HEK293 (cell line): ENCODE results near the gene BRD1.

Experiments
- CTCF ChIA-PET: fragments of 350-600 bp; formaldehyde crosslinking; extraction: SDS; loops from one replicate; lab custom pipeline; 2021; ENCODE audit warnings: antibody characterized with exemption; lab: Yijun Ruan, JAX
- POLR2A ChIA-PET: fragments of 300-600 bp; formaldehyde crosslinking; extraction: SDS; loops from one replicate; lab custom pipeline; 2020; ENCODE audit warnings: antibody characterized with exemption, inconsistent platforms; lab: Yijun Ruan, JAX
- H3K27ac ChIP-seq: fragments of 200-500 bp; sonication (Bioruptor generic); 2 replicates; pipeline ENCODE4 v1.5.1; 2014; ENCODE audit warnings: low read depth, low read length, control low read depth, inconsistent platforms; ENCODE audit errors: extremely low read depth
- H3K36me3 ChIP-seq, 2 experiments: fragments of 200-500 bp in 1 of 2; sonication (Bioruptor generic) in 1 of 2; 1 replicate in 1 of 2; 2 replicates in 1 of 2; pipeline ENCODE4 v1.5.1; 2014 to 2017; ENCODE audit warnings: inconsistent platforms in 2 of 2, low read length in 2 of 2; ENCODE audit not compliant: control insufficient read depth in 2 of 2, insufficient read depth in 1 of 2
- H3K4me1 ChIP-seq: fragments of 200-500 bp; sonication (Bioruptor generic); 2 replicates; pipeline ENCODE4 v1.5.1; 2014; ENCODE audit warnings: mild to moderate bottlenecking, low read length, inconsistent platforms; ENCODE audit not compliant: control insufficient read depth, insufficient read depth
- H3K4me3 ChIP-seq: 2 replicates; pipeline ENCODE4 v1.5.1; 2011; ENCODE audit warnings: low read depth, mild to moderate bottlenecking, control low read depth, low read length, moderate library complexity
- H3K9me3 ChIP-seq: fragments of 200-500 bp; sonication (Bioruptor generic); 2 replicates; pipeline ENCODE4 v1.5.1; 2014; ENCODE audit warnings: low read depth, low read length, inconsistent platforms; ENCODE audit not compliant: control insufficient read depth, insufficient read depth
- GLIS1 ChIP-seq: fragments of 450-650 bp; formaldehyde crosslinking; IDR thresholded peaks from 2 replicates; pipeline ENCODE4 v1.5.1; 2016; ENCODE audit warnings: missing biosample characterization, missing genetic modification characterization
- KLF9 ChIP-seq: fragments of 450-650 bp; formaldehyde crosslinking; IDR thresholded peaks from 2 replicates; pipeline ENCODE4 v1.5.1; 2016; ENCODE audit warnings: missing biosample characterization, missing genetic modification characterization, low read depth
- SCRT1 ChIP-seq: fragments of 450-650 bp; formaldehyde crosslinking; IDR thresholded peaks from 2 replicates; pipeline ENCODE4 v1.5.1; 2016; ENCODE audit warnings: missing biosample characterization, missing genetic modification characterization, borderline replicate concordance
- ZEB2 ChIP-seq: fragments of 450-650 bp; formaldehyde crosslinking; IDR thresholded peaks from 2 replicates; pipeline ENCODE4 v1.5.1; 2016; ENCODE audit warnings: missing biosample characterization, missing genetic modification characterization
- ZNF140 ChIP-seq: fragments of 450-650 bp; formaldehyde crosslinking; IDR thresholded peaks from 2 replicates; pipeline ENCODE4 v1.5.1; 2016; ENCODE audit warnings: missing biosample characterization, missing genetic modification characterization
- ZNF146 ChIP-seq: fragments of 450-650 bp; formaldehyde crosslinking; IDR thresholded peaks from 2 replicates; pipeline ENCODE4 v1.5.1; 2016; ENCODE audit warnings: missing biosample characterization, missing genetic modification characterization
- ZNF184 ChIP-seq: fragments of 450-650 bp; IDR thresholded peaks from 2 replicates; pipeline ENCODE4 v1.5.1; 2018; ENCODE audit warnings: missing biosample characterization, mild to moderate bottlenecking, missing genetic modification characterization
- ZNF19 ChIP-seq: fragments of 450-650 bp; formaldehyde crosslinking; IDR thresholded peaks from 2 replicates; pipeline ENCODE4; 2016; ENCODE audit warnings: missing biosample characterization, missing genetic modification characterization, low read depth
- ZNF292 ChIP-seq: fragments of 450-650 bp; formaldehyde crosslinking; IDR thresholded peaks from 2 replicates; pipeline ENCODE4 v1.5.1; 2016; ENCODE audit warnings: low read depth, missing biosample characterization, missing genetic modification characterization, borderline replicate concordance
- ZNF37A ChIP-seq: fragments of 450-650 bp; IDR thresholded peaks from 2 replicates; pipeline ENCODE4 v1.5.1; 2018; ENCODE audit warnings: missing biosample characterization, missing genetic modification characterization
- ZNF416 ChIP-seq: fragments of 450-650 bp; formaldehyde crosslinking; IDR thresholded peaks from 2 replicates; pipeline ENCODE4 v1.5.1; 2016; ENCODE audit warnings: missing biosample characterization, missing genetic modification characterization
- ZNF530 ChIP-seq: fragments of 450-650 bp; formaldehyde crosslinking; IDR thresholded peaks from 2 replicates; pipeline ENCODE4 v1.5.1; 2016; ENCODE audit warnings: low read depth, missing biosample characterization, missing genetic modification characterization
- ZNF549 ChIP-seq: fragments of 450-650 bp; IDR thresholded peaks from 2 replicates; pipeline ENCODE4 v1.5.1; 2018; ENCODE audit warnings: missing biosample characterization, missing genetic modification characterization, mild to moderate bottlenecking, inconsistent platforms, moderate library complexity
- ZNF555 ChIP-seq: fragments of 450-650 bp; formaldehyde crosslinking; conservative IDR thresholded peaks from 2 replicates; pipeline ENCODE4 v1.5.1; 2017; ENCODE audit warnings: missing biosample characterization, mild to moderate bottlenecking, missing genetic modification characterization, inconsistent platforms
- ZNF654 ChIP-seq: fragments of 450-650 bp; formaldehyde crosslinking; IDR thresholded peaks from 2 replicates; pipeline ENCODE4 v1.5.1; 2016; ENCODE audit warnings: low read depth, missing biosample characterization, missing genetic modification characterization
- ZNF747 ChIP-seq: fragments of 450-650 bp; formaldehyde crosslinking; IDR thresholded peaks from 2 replicates; pipeline ENCODE4 v1.5.1; 2016; ENCODE audit warnings: missing biosample characterization, missing genetic modification characterization
- ZNF791 ChIP-seq: fragments of 450-650 bp; formaldehyde crosslinking; IDR thresholded peaks from 2 replicates; pipeline ENCODE4 v1.5.1; 2016; ENCODE audit warnings: missing biosample characterization, missing genetic modification characterization
- TF ChIP-seq, protein P1 (sequence below): fragments of 450-650 bp; formaldehyde crosslinking; IDR thresholded peaks from 2 replicates; pipeline ENCODE4 v1.5.1; 2017; ENCODE audit warnings: missing biosample characterization, missing genetic modification characterization
- TF ChIP-seq, protein P2 (sequence below): fragments of 450-650 bp; formaldehyde crosslinking; IDR thresholded peaks from 2 replicates; pipeline ENCODE4 v1.5.1; 2016; ENCODE audit warnings: missing biosample characterization, missing genetic modification characterization
- TF ChIP-seq, protein P3 (sequence below): fragments of 450-650 bp; formaldehyde crosslinking; IDR thresholded peaks from 2 replicates; pipeline ENCODE4 v1.5.1; 2016; ENCODE audit warnings: missing biosample characterization, missing genetic modification characterization
- TF ChIP-seq, protein P4 (sequence below): fragments of 450-650 bp; formaldehyde crosslinking; IDR thresholded peaks from 2 replicates; pipeline ENCODE4 v1.5.1; 2017; ENCODE audit warnings: missing biosample characterization, missing genetic modification characterization
- TF ChIP-seq, protein P5 (sequence below): fragments of 450-650 bp; formaldehyde crosslinking; IDR thresholded peaks from 2 replicates; pipeline ENCODE4 v1.5.1; 2016; ENCODE audit warnings: missing biosample characterization, missing genetic modification characterization, low read depth

The BRD1 gene

DNA sequence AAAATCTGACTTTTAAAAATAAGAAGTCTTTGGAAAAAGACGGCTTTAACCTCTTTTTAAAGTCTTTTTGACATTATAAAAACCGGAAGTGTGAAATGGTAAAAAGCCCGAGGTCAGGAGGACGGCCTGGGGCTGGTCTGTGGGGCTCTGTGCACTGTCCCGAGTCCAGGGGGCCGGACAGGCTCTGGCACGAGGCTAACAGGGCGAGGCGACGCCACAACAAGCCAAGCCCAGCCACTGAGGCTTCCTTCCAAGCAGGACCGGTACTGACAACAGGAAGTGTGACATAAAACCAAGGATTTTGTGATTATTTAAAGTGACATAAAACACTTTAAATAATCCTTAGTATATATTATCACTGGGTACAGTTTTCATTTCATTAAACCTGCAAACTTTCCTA is 39.2 kb downstream of the BRD1 start (continued):
- TF ChIP-seq ZNF37A (tag by site-specific recombination) = no peak
- TF ChIP-seq ZNF416 (tag by site-specific recombination) = no peak
- no peak for TF ChIP-seq ZNF747 (tag by site-specific recombination)
- TF ChIP-seq, protein P1, sequence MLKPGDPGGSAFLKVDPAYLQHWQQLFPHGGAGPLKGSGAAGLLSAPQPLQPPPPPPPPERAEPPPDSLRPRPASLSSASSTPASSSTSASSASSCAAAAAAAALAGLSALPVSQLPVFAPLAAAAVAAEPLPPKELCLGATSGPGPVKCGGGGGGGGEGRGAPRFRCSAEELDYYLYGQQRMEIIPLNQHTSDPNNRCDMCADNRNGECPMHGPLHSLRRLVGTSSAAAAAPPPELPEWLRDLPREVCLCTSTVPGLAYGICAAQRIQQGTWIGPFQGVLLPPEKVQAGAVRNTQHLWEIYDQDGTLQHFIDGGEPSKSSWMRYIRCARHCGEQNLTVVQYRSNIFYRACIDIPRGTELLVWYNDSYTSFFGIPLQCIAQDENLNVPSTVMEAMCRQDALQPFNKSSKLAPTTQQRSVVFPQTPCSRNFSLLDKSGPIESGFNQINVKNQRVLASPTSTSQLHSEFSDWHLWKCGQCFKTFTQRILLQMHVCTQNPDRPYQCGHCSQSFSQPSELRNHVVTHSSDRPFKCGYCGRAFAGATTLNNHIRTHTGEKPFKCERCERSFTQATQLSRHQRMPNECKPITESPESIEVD (tag by site-specific recombination) = no peak
- TF ChIP-seq ZNF19 (tag by site-specific recombination) = no peak
- TF ChIP-seq GLIS1 (tag by site-specific recombination) = no peak
- no peak for TF ChIP-seq ZNF140 (tag by site-specific recombination)
- TF ChIP-seq SCRT1 (tag by site-specific recombination) = no peak

DNA sequence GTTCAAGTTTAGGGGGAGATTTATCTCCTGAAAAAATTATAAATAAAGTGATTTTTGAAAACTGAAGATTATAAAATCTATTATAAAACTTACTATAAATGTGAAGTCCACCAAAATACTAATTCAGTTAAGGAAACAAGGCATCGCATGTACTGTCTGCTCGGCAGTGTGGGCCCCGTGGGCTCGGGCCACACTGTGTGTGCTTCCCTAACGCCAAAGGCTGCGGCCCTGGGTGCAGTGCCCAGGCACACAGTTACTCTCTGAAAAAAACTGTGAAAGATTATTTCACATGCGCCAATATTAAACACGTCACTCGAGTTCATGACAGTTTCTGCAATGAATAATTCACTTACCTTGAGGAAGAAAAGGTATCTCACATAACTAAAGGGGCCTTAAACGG is 39.8 kb downstream of the BRD1 start:
- ChIA-PET CTCF (no interaction called here), POLR2A (no interaction called here)
- H3K9me3 ChIP-seq = no peaks in the 10 kb centered on the region
- no peak overlapping the region for H3K27ac ChIP-seq
- no peak overlapping the region for H3K4me3 ChIP-seq
- TF ChIP-seq ZNF654 (tag by site-specific recombination) (no peak), ZNF292 (tag by site-specific recombination) (no peak), ZNF184 (tag by site-specific recombination) (no peak), ZNF146 (tag by site-specific recombination) (no peak), ZNF555 (tag by site-specific recombination) (no peak), ZNF791 (tag by site-specific recombination) (no peak), ZNF549 (tag by site-specific recombination) (no peak), KLF9 (tag by site-specific recombination) (no peak), ZNF530 (tag by site-specific recombination) (no peak), ZEB2 (tag by site-specific recombination) (no peak)
- TF ChIP-seq, protein P2, sequence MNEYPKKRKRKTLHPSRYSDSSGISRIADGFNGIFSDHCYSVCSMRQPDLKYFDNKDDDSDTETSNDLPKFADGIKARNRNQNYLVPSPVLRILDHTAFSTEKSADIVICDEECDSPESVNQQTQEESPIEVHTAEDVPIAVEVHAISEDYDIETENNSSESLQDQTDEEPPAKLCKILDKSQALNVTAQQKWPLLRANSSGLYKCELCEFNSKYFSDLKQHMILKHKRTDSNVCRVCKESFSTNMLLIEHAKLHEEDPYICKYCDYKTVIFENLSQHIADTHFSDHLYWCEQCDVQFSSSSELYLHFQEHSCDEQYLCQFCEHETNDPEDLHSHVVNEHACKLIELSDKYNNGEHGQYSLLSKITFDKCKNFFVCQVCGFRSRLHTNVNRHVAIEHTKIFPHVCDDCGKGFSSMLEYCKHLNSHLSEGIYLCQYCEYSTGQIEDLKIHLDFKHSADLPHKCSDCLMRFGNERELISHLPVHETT (tag by site-specific recombination) = no peak
- TF ChIP-seq, protein P3, sequence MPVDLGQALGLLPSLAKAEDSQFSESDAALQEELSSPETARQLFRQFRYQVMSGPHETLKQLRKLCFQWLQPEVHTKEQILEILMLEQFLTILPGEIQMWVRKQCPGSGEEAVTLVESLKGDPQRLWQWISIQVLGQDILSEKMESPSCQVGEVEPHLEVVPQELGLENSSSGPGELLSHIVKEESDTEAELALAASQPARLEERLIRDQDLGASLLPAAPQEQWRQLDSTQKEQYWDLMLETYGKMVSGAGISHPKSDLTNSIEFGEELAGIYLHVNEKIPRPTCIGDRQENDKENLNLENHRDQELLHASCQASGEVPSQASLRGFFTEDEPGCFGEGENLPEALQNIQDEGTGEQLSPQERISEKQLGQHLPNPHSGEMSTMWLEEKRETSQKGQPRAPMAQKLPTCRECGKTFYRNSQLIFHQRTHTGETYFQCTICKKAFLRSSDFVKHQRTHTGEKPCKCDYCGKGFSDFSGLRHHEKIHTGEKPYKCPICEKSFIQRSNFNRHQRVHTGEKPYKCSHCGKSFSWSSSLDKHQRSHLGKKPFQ = no peak
- TF ChIP-seq, protein P4, sequence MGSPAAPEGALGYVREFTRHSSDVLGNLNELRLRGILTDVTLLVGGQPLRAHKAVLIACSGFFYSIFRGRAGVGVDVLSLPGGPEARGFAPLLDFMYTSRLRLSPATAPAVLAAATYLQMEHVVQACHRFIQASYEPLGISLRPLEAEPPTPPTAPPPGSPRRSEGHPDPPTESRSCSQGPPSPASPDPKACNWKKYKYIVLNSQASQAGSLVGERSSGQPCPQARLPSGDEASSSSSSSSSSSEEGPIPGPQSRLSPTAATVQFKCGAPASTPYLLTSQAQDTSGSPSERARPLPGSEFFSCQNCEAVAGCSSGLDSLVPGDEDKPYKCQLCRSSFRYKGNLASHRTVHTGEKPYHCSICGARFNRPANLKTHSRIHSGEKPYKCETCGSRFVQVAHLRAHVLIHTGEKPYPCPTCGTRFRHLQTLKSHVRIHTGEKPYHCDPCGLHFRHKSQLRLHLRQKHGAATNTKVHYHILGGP = no peak
- TF ChIP-seq, protein P5, sequence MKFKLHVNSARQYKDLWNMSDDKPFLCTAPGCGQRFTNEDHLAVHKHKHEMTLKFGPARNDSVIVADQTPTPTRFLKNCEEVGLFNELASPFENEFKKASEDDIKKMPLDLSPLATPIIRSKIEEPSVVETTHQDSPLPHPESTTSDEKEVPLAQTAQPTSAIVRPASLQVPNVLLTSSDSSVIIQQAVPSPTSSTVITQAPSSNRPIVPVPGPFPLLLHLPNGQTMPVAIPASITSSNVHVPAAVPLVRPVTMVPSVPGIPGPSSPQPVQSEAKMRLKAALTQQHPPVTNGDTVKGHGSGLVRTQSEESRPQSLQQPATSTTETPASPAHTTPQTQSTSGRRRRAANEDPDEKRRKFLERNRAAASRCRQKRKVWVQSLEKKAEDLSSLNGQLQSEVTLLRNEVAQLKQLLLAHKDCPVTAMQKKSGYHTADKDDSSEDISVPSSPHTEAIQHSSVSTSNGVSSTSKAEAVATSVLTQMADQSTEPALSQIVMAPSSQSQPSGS (tag by site-specific recombination) = no peak
- H3K36me3 ChIP-seq = peaks cover 28 to 100% of the 10 kb centered on the region in 2 experiments
- H3K4me1 ChIP-seq = no peaks in the 10 kb centered on the region
